ENCODE results near the gene DLL1. TPM values are rescaled to one million over a fixed set of nuclear protein-coding genes. Genes with fewer than 3 reads are reported as not detected.

The DLL1 gene, protein sequence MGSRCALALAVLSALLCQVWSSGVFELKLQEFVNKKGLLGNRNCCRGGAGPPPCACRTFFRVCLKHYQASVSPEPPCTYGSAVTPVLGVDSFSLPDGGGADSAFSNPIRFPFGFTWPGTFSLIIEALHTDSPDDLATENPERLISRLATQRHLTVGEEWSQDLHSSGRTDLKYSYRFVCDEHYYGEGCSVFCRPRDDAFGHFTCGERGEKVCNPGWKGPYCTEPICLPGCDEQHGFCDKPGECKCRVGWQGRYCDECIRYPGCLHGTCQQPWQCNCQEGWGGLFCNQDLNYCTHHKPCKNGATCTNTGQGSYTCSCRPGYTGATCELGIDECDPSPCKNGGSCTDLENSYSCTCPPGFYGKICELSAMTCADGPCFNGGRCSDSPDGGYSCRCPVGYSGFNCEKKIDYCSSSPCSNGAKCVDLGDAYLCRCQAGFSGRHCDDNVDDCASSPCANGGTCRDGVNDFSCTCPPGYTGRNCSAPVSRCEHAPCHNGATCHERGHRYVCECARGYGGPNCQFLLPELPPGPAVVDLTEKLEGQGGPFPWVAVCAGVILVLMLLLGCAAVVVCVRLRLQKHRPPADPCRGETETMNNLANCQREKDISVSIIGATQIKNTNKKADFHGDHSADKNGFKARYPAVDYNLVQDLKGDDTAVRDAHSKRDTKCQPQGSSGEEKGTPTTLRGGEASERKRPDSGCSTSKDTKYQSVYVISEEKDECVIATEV
- total RNA-seq: under 0.01 TPM in 1 of 2 replicates, not detected in the other

DNA sequence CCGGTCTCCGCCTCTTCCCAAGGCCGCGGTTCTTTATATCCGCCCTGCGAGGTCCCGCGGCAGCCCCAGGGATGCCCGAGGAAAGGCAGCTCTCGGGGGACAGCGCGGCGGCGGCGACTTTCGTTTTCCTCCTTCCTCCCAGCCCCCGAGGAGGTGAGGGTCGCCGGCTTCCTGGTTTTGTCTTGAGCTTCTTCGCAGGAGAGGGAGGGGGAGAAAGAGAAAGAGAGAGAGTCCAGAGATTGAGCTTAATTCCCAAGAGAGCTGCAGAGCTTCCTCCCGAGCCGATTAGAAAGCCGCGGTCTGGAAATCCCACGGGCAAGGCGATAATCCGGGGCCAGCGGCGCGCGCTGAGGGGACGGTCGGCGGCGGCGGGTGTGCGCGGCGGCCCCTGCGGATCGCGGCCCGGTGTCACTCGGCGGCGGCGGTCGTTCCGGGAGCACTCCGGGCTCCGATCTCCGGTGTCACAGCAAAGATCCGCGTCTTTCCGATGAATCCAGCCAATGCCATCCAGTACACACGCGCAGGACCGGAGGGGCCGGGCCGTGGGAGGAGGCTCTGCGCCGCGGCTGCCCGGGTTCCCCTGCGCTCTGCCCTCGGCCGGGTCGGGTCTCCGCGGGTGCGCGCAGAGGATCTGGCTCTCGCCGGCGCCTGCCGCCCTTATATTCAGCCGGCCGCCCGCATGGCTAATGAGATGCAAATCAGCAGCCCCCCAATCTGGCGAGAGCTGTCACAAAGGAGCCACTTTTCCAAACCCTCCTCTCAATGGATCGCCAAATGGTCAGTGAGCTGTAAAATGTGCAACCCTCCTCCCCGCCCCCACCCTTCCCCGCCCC is at the start of gene DLL1:
TSS of gene DLL1 (minus strand) at position 783 of the 833 bp plus-strand sequence. CDS start 939 bp downstream, outside the sequence.

DNA sequence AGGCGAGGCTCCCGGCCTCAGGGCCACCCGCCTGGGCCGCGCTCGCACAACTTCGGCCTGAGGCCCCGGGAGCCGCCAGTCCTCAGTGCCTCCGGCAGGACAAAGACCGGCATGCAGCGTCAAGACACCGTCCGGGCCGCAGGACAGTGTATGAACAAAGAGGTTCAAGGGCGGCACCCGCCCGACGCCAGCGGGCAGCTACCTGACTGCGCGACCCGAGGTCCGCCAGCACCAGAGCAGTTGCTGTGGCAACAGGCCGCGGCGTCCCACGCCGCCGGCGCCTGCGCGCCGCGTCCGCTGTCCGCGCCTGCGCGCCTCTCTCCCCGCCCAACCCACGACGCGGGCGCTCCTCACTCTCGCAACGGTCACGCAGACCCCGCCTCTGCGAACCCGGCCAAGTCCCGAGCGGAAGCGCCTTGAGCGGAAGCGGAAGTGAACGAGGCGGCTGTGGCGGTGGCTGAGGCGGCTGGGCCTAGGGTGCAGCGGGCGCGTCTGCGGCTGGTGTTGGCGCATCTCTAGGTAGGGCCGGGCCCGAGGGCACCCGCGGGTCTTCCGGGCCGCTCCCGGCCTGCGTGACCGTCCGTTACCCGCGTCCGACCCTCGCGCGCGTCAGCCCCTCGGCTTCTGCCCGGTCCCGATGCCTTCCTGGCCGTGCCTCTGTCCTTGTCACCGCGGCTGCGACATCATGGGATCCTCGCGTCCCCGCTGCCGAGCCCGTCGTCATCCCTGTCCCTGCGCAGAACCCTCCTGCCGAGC is 15.6 kb upstream of the DLL1 start, which contains the start of gene FAM120B:
TSS of gene FAM120B (plus strand) at position 435 of the 756 bp plus-strand sequence. CDS start 10,633 bp downstream, outside the sequence.

Small RNA genes lying within 50 kb of the gene (small RNA-seq; reads per million reads assigned to genes)
- gene MIR4644: not detected

Other genes with a start within 250 kb of the DLL1 start
- 14.1 and 14.2 TPM in 2 replicates for gene FAM120B, start 15.7 kb upstream of the DLL1 start, total RNA-seq